NK-92 (cell line): Measurements from ENCODE around the gene CEMIP.

Experiments
- DNase-seq: peaks from one replicate; lab custom pipeline; 2025; ENCODE audit not compliant: unreplicated experiment; lab: John Stamatoyannopoulos, UW

The CEMIP gene

GRCh38 chr15:80920271-80920699, 141.1 kb downstream of the CEMIP start:
- peak; percentile 14 for DNase-seq

GRCh38 chr15:80921736-80922410, 142.7 kb downstream of the CEMIP start:
- DNase-seq = no peak

- DNase-seq = no peak
These were observed 144.5 kb downstream of the CEMIP start for GRCh38 chr15:80923668-80924067.

- no peak for DNase-seq
These were observed 145.1 kb downstream of the CEMIP start for GRCh38 chr15:80924278-80924677.

GRCh38 chr15:80925597-80926059, 146.5 kb downstream of the CEMIP start:
- DNase-seq = no peak

GRCh38 chr15:80926126-80926525, 147.0 kb downstream of the CEMIP start:
- DNase-seq = no peak

GRCh38 chr15:80929225-80929624, 150.1 kb downstream of the CEMIP start:
- DNase-seq = no peak

GRCh38 chr15:80929689-80930088, 150.5 kb downstream of the CEMIP start:
- no peak for DNase-seq

- no peak for DNase-seq
These were observed 152.0 kb downstream of the CEMIP start for GRCh38 chr15:80931191-80931590.

GRCh38 chr15:80931721-80932512, 152.7 kb downstream of the CEMIP start:
- DNase-seq = no peak

- no peak for DNase-seq
These were observed 153.3 kb downstream of the CEMIP start for GRCh38 chr15:80932513-80932815.

- DNase-seq = no peak
These were observed 153.8 kb downstream of the CEMIP start for GRCh38 chr15:80932989-80933388.

GRCh38 chr15:80934761-80935221, 155.6 kb downstream of the CEMIP start:
- DNase-seq = no peak

GRCh38 chr15:80936288-80937078, 157.3 kb downstream of the CEMIP start:
- no peak for DNase-seq

GRCh38 chr15:80937718-80938117, 158.5 kb downstream of the CEMIP start:
- DNase-seq = no peak

- DNase-seq = no peak
These were observed 160.0 kb downstream of the CEMIP start for GRCh38 chr15:80939216-80939615.

- DNase-seq = no peak
These were observed 161.2 kb downstream of the CEMIP start for GRCh38 chr15:80940331-80940730.

- no peak for DNase-seq
These were observed 161.7 kb downstream of the CEMIP start for GRCh38 chr15:80940851-80941250.

GRCh38 chr15:80942266-80942665, 163.1 kb downstream of the CEMIP start:
- DNase-seq = no peak

GRCh38 chr15:80942746-80943565, 163.8 kb downstream of the CEMIP start:
- DNase-seq = no peak

GRCh38 chr15:80944818-80945217, 165.6 kb downstream of the CEMIP start:
- no peak for DNase-seq
